GM19023 (cell line): ENCODE results near the gene P2RX6.
"Not testable (repeated sequence)": the region's sequence is repeated elsewhere in the genome, so short reads cannot be mapped to it uniquely, and the experiment has no call there.

Experiments used
- ATAC-seq: cut with Tn5 transposase; IDR thresholded peaks from one replicate; pipeline ENCODE4 v1.9.1; 2021; ENCODE audit warnings: mild to moderate bottlenecking, moderate library complexity; ENCODE audit not compliant: unreplicated experiment

The P2RX6 gene

GRCh38 chr22:21071796-21072195, 56.8 kb downstream of the P2RX6 start:
- ATAC-seq: not testable (repeated sequence)

DNA sequence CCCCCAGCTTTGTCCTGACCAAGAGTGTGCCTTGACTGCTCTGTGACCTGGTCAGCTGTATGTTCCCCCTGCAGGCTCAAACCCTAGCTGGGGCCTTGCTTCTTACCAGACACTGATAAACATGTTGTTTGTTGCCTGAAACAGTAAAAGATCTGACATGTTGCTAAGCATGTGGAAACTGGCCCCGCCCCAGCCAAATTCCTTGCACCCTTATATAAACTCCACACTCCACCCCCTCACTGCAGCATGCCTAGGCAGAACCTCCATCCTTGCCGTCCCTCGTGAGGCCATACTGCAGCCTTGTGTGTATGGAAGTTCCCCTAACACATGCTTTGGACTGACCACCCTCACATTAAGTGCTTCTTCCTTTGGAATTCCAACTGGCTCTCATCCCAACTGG, 58.1 kb downstream of the P2RX6 start:
- no peak for ATAC-seq

DNA sequence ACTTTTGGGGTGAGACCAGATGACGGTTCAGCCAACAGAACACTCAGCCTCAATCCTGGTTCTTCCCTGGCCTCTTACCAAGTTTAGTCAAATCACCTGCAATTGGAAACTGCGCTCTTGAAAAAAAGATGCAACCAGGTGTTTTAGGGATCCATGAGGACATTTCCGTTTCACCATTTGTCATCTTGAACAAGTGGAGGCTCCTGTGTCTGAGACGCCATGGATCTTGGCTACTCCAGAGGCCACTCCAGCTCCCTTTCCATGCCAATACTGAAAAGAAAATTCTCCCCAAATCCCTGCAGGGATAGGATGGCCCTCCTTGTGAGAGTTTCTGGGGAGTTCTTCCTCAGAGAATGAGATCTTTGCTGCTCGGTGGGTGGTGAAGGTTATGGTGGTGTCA, 58.5 kb downstream of the P2RX6 start:
- no peak for ATAC-seq

- ATAC-seq: no peak
Measured at GRCh38 chr22:21074102-21074715, 59.2 kb downstream of the P2RX6 start.

DNA sequence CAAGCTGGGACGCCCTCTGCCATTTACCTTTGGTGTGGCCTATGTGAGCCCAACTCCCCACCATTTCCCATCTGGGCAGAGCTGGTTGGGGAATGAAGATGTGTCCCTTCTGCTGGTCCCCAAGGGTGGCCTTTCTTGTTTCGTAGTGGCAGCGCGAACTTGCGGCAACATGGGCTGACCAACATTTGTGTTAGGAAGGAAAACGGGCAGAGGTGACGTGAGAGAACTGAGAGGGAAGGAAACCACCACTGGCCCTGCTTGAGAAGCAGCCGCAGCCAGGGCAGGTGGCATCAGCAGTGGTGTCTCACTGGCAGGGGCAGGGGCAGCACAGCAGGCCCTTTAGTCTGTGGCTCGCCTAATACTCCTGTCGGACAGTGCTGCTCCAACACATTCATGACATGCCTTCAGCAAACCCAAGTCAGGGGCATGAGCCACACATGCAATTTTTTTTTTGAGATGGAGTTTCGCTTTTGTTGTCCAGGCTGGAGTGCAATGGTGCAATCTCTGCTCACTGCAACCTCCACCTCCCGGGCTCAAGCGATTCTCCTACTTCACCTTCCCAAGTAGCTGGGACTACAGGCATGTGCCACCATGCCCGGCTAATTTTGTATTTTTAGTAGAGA, 60.7 kb downstream of the P2RX6 start:
- ATAC-seq: no peak

GRCh38 chr22:21076912-21077625, 62.1 kb downstream of the P2RX6 start:
- ATAC-seq: no peak
